K562 (cell line): ENCODE data around the gene UBA7. TPM values are rescaled to one million over a fixed set of nuclear protein-coding genes. Genes with fewer than 3 reads are reported as not detected.

Source experiments
- CHCHD3 ChIP-seq: fragments of 250-450 bp; sonication (Bioruptor Pico); IDR thresholded peaks from 2 replicates; pipeline ENCODE4 v2.1.2; 2022; ENCODE audit warnings: mild to moderate bottlenecking
- IRF2 ChIP-seq: sonication (generic); formaldehyde crosslinking; IDR thresholded peaks from 2 replicates; pipeline ENCODE4 v1.8.1; 2022; ENCODE audit warnings: mild to moderate bottlenecking, missing genetic modification reagents
- LEF1 ChIP-seq: fragments of 450-650 bp; IDR thresholded peaks from 2 replicates; pipeline ENCODE4 v1.6.1; 2016; ENCODE audit warnings: mild to moderate bottlenecking
- MCM7 ChIP-seq, 2 experiments: fragments of 450-650 bp; IDR thresholded peaks; 2 replicates each; pipeline ENCODE4 v1.6.1; 2016 to 2018
- MTF1 ChIP-seq: fragments of 250-450 bp; sonication (Bioruptor Pico); IDR thresholded peaks from 2 replicates; pipeline ENCODE4 v1.9.0; 2021; ENCODE audit warnings: moderate library complexity, mild to moderate bottlenecking, inconsistent platforms, borderline replicate concordance
- NR2F6 ChIP-seq: fragments of 450-650 bp; formaldehyde crosslinking; IDR thresholded peaks from 2 replicates; pipeline ENCODE4 v1.4.0; 2020; ENCODE audit warnings: mild to moderate bottlenecking
- SMAD3 ChIP-seq: fragments of 450-650 bp; formaldehyde crosslinking; conservative IDR thresholded peaks from 2 replicates; pipeline ENCODE4 v1.4.0; 2020; ENCODE audit warnings: mild to moderate bottlenecking
- SREBF1 ChIP-seq: fragments of 150-350 bp; IDR thresholded peaks from 2 replicates; pipeline ENCODE4 v1.6.1; 2014; ENCODE audit warnings: antibody characterized with exemption, low read depth, low read length, borderline replicate concordance
- SRSF1 ChIP-seq: fragments of 200-400 bp; formaldehyde crosslinking; IDR thresholded peaks from 2 replicates; pipeline ENCODE4 v1.6.1; 2017; ENCODE audit warnings: mild to moderate bottlenecking, low read depth, low read length, moderate library complexity
- ZBTB1 ChIP-seq: sonication (generic); formaldehyde crosslinking; IDR thresholded peaks from 2 replicates; pipeline ENCODE4 v1.8.1; 2023; ENCODE audit warnings: missing genetic modification reagents, low read depth, mild to moderate bottlenecking, borderline replicate concordance
- ZBTB17 ChIP-seq: fragments of 450-650 bp; formaldehyde crosslinking; IDR thresholded peaks from 2 replicates; pipeline ENCODE4 v1.4.0; 2020; ENCODE audit warnings: mild to moderate bottlenecking
- ZBTB7A ChIP-seq: IDR thresholded peaks from 2 replicates; pipeline ENCODE4 v1.6.1; 2011; ENCODE audit warnings: low read depth, mild to moderate bottlenecking, low read length, moderate library complexity, borderline replicate concordance; ENCODE audit not compliant: control insufficient read depth
- ZNF121 ChIP-seq: sonication (generic); formaldehyde crosslinking; conservative IDR thresholded peaks from 2 replicates; pipeline ENCODE4 v1.8.0; 2022; ENCODE audit warnings: missing genetic modification reagents
- ZNF143 ChIP-seq: sonication (generic); formaldehyde crosslinking; IDR thresholded peaks from 2 replicates; pipeline ENCODE4 v1.9.0; 2022; ENCODE audit warnings: mild to moderate bottlenecking, missing genetic modification reagents
- ZNF184 ChIP-seq: sonication (generic); formaldehyde crosslinking; IDR thresholded peaks from 2 replicates; pipeline ENCODE4 v1.5.0; 2020; ENCODE audit warnings: missing genetic modification reagents
- ZNF551 ChIP-seq: fragments of 250-450 bp; sonication (Bioruptor Pico); IDR thresholded peaks from 2 replicates; pipeline ENCODE4 v1.5.0; 2021; ENCODE audit warnings: mild to moderate bottlenecking, moderate library complexity
- ZNF830 ChIP-seq: fragments of 250-450 bp; sonication (Bioruptor Pico); IDR thresholded peaks from 2 replicates; pipeline ENCODE4 v1.5.0; 2021; ENCODE audit warnings: mild to moderate bottlenecking
- polyA plus RNA-seq, 8 experiments: library from polyadenylated mRNA; depleted of rRNA in 4 of 8; stranded (reverse) in 5 of 8; unstranded in 3 of 8; fragments of >200 nt; fragmentation: Nextera tagmentation in 2 of 8; fragmentation: Illumina TruSeq in 1 of 8; extraction: Ambion mirVana in 2 of 8; extraction: Trizol in 1 of 8; gene quantifications; 2 replicates each; pipeline versions ENCODE4 v1.2.1 to v1.2.3, GENCODE V29; 2011 to 2014; ENCODE audit warnings: inconsistent platforms in 1 of 8, missing spikeins in 1 of 8
- total RNA-seq, 7 experiments: library from RNA; depleted of rRNA in 6 of 7; stranded (reverse); fragments of >200 nt in 6 of 7; fragmentation: Illumina TruSeq in 2 of 7; extraction: Trizol in 2 of 7; gene quantifications; 2 replicates each; pipeline versions ENCODE4 v1.2.1 to v1.2.3, GENCODE V29; 2011 to 2021; ENCODE audit warnings: low replicate concordance in 1 of 7
- TF ChIP-seq, protein P1 (sequence below): fragments of 250-450 bp; sonication (Bioruptor Pico); IDR thresholded peaks from 2 replicates; pipeline ENCODE4 v1.4.0; 2020; ENCODE audit warnings: mild to moderate bottlenecking, moderate library complexity, borderline replicate concordance
- TF ChIP-seq, protein P2 (sequence below): fragments of 450-650 bp; IDR thresholded peaks from 2 replicates; pipeline ENCODE4 v1.6.1; 2016; ENCODE audit warnings: mild to moderate bottlenecking
- TF ChIP-seq, protein P3 (sequence below): fragments of 450-650 bp; formaldehyde crosslinking; IDR thresholded peaks from 2 replicates; pipeline ENCODE4 v1.4.0; 2022; ENCODE audit warnings: missing genetic modification characterization
- TF ChIP-seq, protein P4 (sequence below): sonication (generic); formaldehyde crosslinking; IDR thresholded peaks from 2 replicates; pipeline ENCODE4 v1.8.1; 2023; ENCODE audit warnings: mild to moderate bottlenecking, missing genetic modification reagents

The UBA7 gene
- total and polyA plus RNA-seq, 9 of the 15 experiments (the other 6 are each of a cell fraction or from before 2014, with no cell fraction given), result 0.17 to 3.3 (median 2.0) TPM

DNA sequence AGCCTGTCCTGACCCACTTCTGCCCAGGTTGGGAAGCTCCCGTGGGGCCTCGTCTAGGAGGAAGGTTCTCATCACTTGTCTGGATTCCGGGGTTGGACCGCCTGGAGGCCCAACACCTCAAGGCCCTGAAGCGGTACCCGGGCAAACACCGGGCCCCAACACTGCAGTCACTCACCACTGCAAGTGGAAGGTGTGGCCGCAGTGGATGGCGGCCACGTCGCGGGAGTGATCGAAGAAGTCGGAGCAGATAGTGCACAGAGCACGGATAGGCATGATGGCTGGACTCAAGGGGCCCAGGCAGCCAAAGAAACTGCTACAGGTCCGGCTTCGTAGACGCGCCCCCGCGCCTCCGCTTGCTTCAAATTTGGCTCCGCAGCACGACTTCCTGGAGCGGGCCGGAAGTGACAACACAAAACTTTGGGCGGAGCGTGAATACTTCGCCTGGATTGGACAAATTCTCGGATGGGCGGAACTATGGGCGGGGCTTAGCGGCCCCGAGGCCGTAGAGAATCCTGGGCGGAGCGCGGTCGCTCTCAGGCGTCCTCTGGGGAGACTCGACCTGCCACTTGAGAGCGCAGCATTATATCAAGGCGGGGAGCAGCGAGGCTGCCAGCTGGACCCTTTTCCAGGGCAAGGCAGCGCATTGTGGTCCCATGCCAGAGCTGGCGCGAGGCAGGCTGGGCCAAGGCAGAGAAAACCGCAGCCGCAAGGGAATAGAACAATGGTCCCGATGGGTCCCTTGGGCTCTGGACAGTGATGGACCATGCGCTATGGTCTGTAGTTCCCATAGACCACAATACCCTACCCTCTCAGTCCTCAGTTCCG lies 42.6 kb upstream of the UBA7 start, which contains the start of gene TRAIP (continued):
- TF ChIP-seq, protein P1, sequence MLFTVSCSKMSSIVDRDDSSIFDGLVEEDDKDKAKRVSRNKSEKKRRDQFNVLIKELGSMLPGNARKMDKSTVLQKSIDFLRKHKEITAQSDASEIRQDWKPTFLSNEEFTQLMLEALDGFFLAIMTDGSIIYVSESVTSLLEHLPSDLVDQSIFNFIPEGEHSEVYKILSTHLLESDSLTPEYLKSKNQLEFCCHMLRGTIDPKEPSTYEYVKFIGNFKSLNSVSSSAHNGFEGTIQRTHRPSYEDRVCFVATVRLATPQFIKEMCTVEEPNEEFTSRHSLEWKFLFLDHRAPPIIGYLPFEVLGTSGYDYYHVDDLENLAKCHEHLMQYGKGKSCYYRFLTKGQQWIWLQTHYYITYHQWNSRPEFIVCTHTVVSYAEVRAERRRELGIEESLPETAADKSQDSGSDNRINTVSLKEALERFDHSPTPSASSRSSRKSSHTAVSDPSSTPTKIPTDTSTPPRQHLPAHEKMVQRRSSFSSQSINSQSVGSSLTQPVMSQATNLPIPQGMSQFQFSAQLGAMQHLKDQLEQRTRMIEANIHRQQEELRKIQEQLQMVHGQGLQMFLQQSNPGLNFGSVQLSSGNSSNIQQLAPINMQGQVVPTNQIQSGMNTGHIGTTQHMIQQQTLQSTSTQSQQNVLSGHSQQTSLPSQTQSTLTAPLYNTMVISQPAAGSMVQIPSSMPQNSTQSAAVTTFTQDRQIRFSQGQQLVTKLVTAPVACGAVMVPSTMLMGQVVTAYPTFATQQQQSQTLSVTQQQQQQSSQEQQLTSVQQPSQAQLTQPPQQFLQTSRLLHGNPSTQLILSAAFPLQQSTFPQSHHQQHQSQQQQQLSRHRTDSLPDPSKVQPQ (CRISPR knock-in tag), result no peak
- TF ChIP-seq, protein P2, sequence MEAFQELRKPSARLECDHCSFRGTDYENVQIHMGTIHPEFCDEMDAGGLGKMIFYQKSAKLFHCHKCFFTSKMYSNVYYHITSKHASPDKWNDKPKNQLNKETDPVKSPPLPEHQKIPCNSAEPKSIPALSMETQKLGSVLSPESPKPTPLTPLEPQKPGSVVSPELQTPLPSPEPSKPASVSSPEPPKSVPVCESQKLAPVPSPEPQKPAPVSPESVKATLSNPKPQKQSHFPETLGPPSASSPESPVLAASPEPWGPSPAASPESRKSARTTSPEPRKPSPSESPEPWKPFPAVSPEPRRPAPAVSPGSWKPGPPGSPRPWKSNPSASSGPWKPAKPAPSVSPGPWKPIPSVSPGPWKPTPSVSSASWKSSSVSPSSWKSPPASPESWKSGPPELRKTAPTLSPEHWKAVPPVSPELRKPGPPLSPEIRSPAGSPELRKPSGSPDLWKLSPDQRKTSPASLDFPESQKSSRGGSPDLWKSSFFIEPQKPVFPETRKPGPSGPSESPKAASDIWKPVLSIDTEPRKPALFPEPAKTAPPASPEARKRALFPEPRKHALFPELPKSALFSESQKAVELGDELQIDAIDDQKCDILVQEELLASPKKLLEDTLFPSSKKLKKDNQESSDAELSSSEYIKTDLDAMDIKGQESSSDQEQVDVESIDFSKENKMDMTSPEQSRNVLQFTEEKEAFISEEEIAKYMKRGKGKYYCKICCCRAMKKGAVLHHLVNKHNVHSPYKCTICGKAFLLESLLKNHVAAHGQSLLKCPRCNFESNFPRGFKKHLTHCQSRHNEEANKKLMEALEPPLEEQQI, result no peak
- TF ChIP-seq, protein P3, sequence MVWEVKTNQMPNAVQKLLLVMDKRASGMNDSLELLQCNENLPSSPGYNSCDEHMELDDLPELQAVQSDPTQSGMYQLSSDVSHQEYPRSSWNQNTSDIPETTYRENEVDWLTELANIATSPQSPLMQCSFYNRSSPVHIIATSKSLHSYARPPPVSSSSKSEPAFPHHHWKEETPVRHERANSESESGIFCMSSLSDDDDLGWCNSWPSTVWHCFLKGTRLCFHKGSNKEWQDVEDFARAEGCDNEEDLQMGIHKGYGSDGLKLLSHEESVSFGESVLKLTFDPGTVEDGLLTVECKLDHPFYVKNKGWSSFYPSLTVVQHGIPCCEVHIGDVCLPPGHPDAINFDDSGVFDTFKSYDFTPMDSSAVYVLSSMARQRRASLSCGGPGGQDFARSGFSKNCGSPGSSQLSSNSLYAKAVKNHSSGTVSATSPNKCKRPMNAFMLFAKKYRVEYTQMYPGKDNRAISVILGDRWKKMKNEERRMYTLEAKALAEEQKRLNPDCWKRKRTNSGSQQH, result no peak
- TF ChIP-seq SREBF1 (no peak), SMAD3 (CRISPR knock-in tag) (no peak), SRSF1 (no peak), ZBTB7A (no peak), ZBTB17 (CRISPR knock-in tag) (no peak), MTF1 (CRISPR knock-in tag) (no peak), ZNF551 (CRISPR knock-in tag) (no peak), ZNF184 (CRISPR knock-in tag) (no peak), MCM7 (IDR thresholded peaks at IDR 0.05) (no peak), ZNF121 (CRISPR knock-in tag) (no peak), ZNF830 (CRISPR knock-in tag) (no peak), LEF1 (no peak), CHCHD3 (CRISPR knock-in tag) (no peak), ZBTB1 (no peak), NR2F6 (CRISPR knock-in tag) (no peak), IRF2 (no peak), ZNF143 (CRISPR knock-in tag) (no peak)
- TF ChIP-seq, protein P4, sequence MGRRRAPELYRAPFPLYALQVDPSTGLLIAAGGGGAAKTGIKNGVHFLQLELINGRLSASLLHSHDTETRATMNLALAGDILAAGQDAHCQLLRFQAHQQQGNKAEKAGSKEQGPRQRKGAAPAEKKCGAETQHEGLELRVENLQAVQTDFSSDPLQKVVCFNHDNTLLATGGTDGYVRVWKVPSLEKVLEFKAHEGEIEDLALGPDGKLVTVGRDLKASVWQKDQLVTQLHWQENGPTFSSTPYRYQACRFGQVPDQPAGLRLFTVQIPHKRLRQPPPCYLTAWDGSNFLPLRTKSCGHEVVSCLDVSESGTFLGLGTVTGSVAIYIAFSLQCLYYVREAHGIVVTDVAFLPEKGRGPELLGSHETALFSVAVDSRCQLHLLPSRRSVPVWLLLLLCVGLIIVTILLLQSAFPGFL, result no peak
